Neural cell (in vitro differentiated cells): ENCODE data around the gene GNA15. TPM values are rescaled to one million over a fixed set of nuclear protein-coding genes. Genes with fewer than 3 reads are reported as not detected.
"Not testable (repeated sequence)": the region's sequence is repeated elsewhere in the genome, so short reads cannot be mapped to it uniquely, and the experiment has no call there.

Experiments
- H2AFZ ChIP-seq: fragments of 200-600, 300-800 bp; sonication (generic), shearing (Covaris generic); 2 replicates; pipeline ENCODE4 v1.6.0; 2014; ENCODE audit warnings: low read depth, mild to moderate bottlenecking, antibody characterized with exemption, low read length, moderate library complexity
- H3F3A ChIP-seq: fragments of 200-600 bp; shearing (Covaris generic); 2 replicates; pipeline ENCODE4 v1.6.1; 2016; ENCODE audit warnings: mild to moderate bottlenecking, moderate library complexity, mixed read lengths, antibody characterized with exemption, low read length; ENCODE audit not compliant: insufficient read depth, poor library complexity, severe bottlenecking
- H3K27ac ChIP-seq: fragments of 200-600, 300-800 bp; sonication (generic), shearing (Covaris generic); 2 replicates; pipeline ENCODE4 v1.5.1; 2014; ENCODE audit warnings: mild to moderate bottlenecking, low read length, moderate library complexity
- H3K27me3 ChIP-seq: fragments of 300-800, 200-600 bp; sonication (generic), shearing (Covaris generic); 2 replicates; pipeline ENCODE4 v1.6.0; 2014; ENCODE audit warnings: mild to moderate bottlenecking, low read depth, low read length, moderate library complexity; ENCODE audit not compliant: insufficient read depth
- H3K36me3 ChIP-seq: fragments of 300-800, 200-600 bp; sonication (generic), shearing (Covaris generic); 2 replicates; pipeline ENCODE4 v1.5.1; 2014; ENCODE audit warnings: mild to moderate bottlenecking, antibody characterized with exemption, low read length, moderate library complexity; ENCODE audit not compliant: insufficient read depth
- H3K4me2 ChIP-seq: fragments of 300-800, 200-600 bp; sonication (generic), shearing (Covaris generic); 2 replicates; pipeline ENCODE4 v1.6.0; 2014; ENCODE audit warnings: mild to moderate bottlenecking, low read length
- H3K4me3 ChIP-seq: fragments of 300-800, 200-600 bp; sonication (generic), shearing (Covaris generic); 2 replicates; pipeline ENCODE4 v1.5.1; 2014; ENCODE audit warnings: mild to moderate bottlenecking, low read length, moderate library complexity
- H3K79me2 ChIP-seq: fragments of 200-600 bp; shearing (Covaris generic); replicated peaks from 2 replicates; pipeline ENCODE4 v1.6.0; 2014; ENCODE audit warnings: mild to moderate bottlenecking, low read length, moderate library complexity; ENCODE audit not compliant: insufficient read depth
- H3K9ac ChIP-seq: fragments of 300-800, 200-600 bp; sonication (generic), shearing (Covaris generic); 2 replicates; pipeline ENCODE4 v1.6.1; 2016; ENCODE audit warnings: mild to moderate bottlenecking, low read length, mixed read lengths
- H3K9me2 ChIP-seq: fragments of 200-600 bp; shearing (Covaris generic); 2 replicates; pipeline ENCODE4 v1.6.1; 2016; ENCODE audit warnings: mild to moderate bottlenecking, low read length, mixed read lengths; ENCODE audit not compliant: insufficient read depth
- H3K9me3 ChIP-seq: fragments of 200-600, 300-800 bp; sonication (generic), shearing (Covaris generic); 2 replicates; pipeline ENCODE4 v1.6.1; 2016; ENCODE audit warnings: mild to moderate bottlenecking, mixed run types, low read length, moderate library complexity, mixed read lengths
- H4K20me1 ChIP-seq: fragments of 200-600 bp; shearing (Covaris generic); 2 replicates; pipeline ENCODE4 v1.6.1; 2016; ENCODE audit warnings: mild to moderate bottlenecking, mixed run types; ENCODE audit not compliant: insufficient read depth
- EZH2 ChIP-seq: fragments of 200-600, 300-800 bp; shearing (Covaris generic), sonication (generic); IDR thresholded peaks from 2 replicates; pipeline ENCODE4 v1.6.1; 2014; ENCODE audit warnings: antibody characterized with exemption, low read length, borderline replicate concordance, mild to moderate bottlenecking; ENCODE audit not compliant: insufficient read depth, poor library complexity, severe bottlenecking
- MXI1 ChIP-seq: fragments of 450-650 bp; conservative IDR thresholded peaks from 2 replicates; pipeline ENCODE4 v1.6.1; 2014; ENCODE audit warnings: antibody characterized with exemption, mild to moderate bottlenecking; ENCODE audit not compliant: poor library complexity, severe bottlenecking
- POLR2AphosphoS5 ChIP-seq: IDR thresholded peaks from 2 replicates; pipeline ENCODE4 v1.6.1; 2012
- RAD21 ChIP-seq: fragments of 450-650 bp; conservative IDR thresholded peaks from 2 replicates; pipeline ENCODE4 v1.6.1; 2014; ENCODE audit warnings: antibody characterized with exemption, mild to moderate bottlenecking, moderate library complexity
- REST ChIP-seq: IDR thresholded peaks from 2 replicates; pipeline ENCODE4 v1.6.1; 2012; ENCODE audit warnings: borderline replicate concordance
- SMC3 ChIP-seq: fragments of 450-650 bp; conservative IDR thresholded peaks from 2 replicates; pipeline ENCODE4 v1.6.1; 2014; ENCODE audit warnings: antibody characterized with exemption, mild to moderate bottlenecking, moderate library complexity; ENCODE audit not compliant: poor library complexity
- TAF1 ChIP-seq: IDR thresholded peaks from 2 replicates; pipeline ENCODE4 v1.6.1; 2012; ENCODE audit warnings: low read depth
- polyA plus RNA-seq: library from polyadenylated mRNA; depleted of rRNA; stranded (reverse); fragments of >200 nt; gene quantifications from 2 replicates; pipeline ENCODE4 v1.2.3, GENCODE V29; 2014
- TF ChIP-seq, protein P1 (sequence below): fragments of 450-650 bp; IDR thresholded peaks from 2 replicates; pipeline ENCODE4 v1.5.1; 2014; ENCODE audit warnings: antibody characterized with exemption, mild to moderate bottlenecking, moderate library complexity; ENCODE audit not compliant: poor library complexity, severe bottlenecking

Gene GNA15
- polyA plus RNA-seq, 1 donor from 2014 or later = not detected

GRCh38 chr19:3089299-3089855, 46.5 kb upstream of the GNA15 start:
- not testable (repeated sequence) for H3K79me2 ChIP-seq, H3K27ac ChIP-seq, H3K27me3 ChIP-seq, H3K4me3 ChIP-seq, H3K4me2 ChIP-seq, H4K20me1 ChIP-seq, H3K9me2 ChIP-seq, H2AFZ ChIP-seq, H3K36me3 ChIP-seq, H3K9me3 ChIP-seq, H3F3A ChIP-seq, H3K9ac ChIP-seq

GRCh38 chr19:3094601-3095440, 41.0 kb upstream of the GNA15 start:
- Histone ChIP-seq H3K9ac (peak overlapping the region; percentile 81), H3K4me2 (peak overlapping the region; percentile 91), H3K27me3 (no peaks in the 10 kb centered on the region), H3K79me2 (peaks cover 33% of the 10 kb centered on the region), H2AFZ (no peak overlapping the region), H3K36me3 (no peaks in the 10 kb centered on the region), H4K20me1 (peaks cover 11% of the 10 kb centered on the region), H3F3A (no peaks in the 10 kb centered on the region), H3K4me3 (peak overlapping the region; percentile 97), H3K27ac (no peak overlapping the region), H3K9me3 (no peaks in the 10 kb centered on the region), H3K9me2 (no peaks in the 10 kb centered on the region)
- TF ChIP-seq REST (no peak), RAD21 (peak; percentile 12), MXI1 (peak; percentile 35), TAF1 (peak; percentile 23)
- TF ChIP-seq, protein P1, sequence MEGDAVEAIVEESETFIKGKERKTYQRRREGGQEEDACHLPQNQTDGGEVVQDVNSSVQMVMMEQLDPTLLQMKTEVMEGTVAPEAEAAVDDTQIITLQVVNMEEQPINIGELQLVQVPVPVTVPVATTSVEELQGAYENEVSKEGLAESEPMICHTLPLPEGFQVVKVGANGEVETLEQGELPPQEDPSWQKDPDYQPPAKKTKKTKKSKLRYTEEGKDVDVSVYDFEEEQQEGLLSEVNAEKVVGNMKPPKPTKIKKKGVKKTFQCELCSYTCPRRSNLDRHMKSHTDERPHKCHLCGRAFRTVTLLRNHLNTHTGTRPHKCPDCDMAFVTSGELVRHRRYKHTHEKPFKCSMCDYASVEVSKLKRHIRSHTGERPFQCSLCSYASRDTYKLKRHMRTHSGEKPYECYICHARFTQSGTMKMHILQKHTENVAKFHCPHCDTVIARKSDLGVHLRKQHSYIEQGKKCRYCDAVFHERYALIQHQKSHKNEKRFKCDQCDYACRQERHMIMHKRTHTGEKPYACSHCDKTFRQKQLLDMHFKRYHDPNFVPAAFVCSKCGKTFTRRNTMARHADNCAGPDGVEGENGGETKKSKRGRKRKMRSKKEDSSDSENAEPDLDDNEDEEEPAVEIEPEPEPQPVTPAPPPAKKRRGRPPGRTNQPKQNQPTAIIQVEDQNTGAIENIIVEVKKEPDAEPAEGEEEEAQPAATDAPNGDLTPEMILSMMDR = no peak

DNA sequence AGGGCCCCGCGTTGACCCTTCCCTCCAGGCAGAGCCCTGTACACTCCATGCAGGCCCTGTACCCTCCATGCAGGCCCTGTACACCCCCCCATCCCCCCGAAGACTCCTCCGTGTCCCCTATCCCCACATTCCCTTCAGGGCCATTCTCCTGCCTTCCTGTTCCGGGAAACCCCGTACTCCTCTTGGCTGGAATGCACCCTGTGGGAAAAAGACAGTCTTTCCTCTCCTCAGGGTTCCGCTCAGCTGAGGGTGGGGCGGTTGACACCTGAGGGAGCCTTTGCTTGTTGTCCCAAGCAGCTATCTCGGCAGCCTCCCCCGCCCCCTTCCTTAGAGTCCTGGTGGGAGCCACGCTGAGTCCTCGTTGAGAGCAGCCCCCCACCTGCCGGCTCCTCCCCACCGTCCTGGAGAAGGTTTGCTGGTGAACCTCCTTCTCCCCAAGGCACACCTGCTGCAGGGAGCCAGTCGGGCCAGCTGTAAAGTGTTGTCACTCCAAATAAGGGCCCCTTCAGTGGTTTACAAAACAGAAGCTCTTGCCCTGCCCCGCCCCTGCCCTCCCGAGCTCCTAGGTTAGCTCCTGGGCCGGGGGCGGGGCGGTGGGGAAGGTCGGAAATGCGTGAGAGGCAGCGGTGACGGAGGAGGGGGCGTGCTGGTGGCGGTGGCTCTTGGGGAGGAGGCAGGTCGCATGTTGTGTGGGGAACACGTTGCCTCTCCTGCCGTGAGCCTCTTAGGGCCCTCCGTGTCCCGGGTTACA, 40.2 kb upstream of the GNA15 start:
- Histone ChIP-seq H3K9me2 (no peaks in the 10 kb centered on the region), H2AFZ (no peak overlapping the region), H3K27ac (no peak overlapping the region), H3K4me2 (peak overlapping the region; percentile 91), H3F3A (no peaks in the 10 kb centered on the region), H3K36me3 (no peaks in the 10 kb centered on the region), H3K9me3 (no peaks in the 10 kb centered on the region), H3K27me3 (no peaks in the 10 kb centered on the region), H3K9ac (peak overlapping the region; percentile 81), H3K79me2 (peaks cover 35% of the 10 kb centered on the region), H3K4me3 (peak overlapping the region; percentile 97), H4K20me1 (peaks cover 11% of the 10 kb centered on the region)
- TF ChIP-seq SMC3 (no peak), TAF1 (no peak), POLR2AphosphoS5 (no peak), MXI1 (peak; percentile 34), EZH2 (no peak)
- TF ChIP-seq, protein P1 = no peak
